Suprapubic skin (tissue), 4 donors: ENCODE data around the gene GAB1. TPM values are rescaled to one million over a fixed set of nuclear protein-coding genes. Genes with fewer than 3 reads are reported as not detected.

Source experiments
- DNase-seq, 2 donors: peaks; one replicate each; pipeline ENCODE4 v3.0.0-alpha.2; 2019; ENCODE audit warnings: low spot score in 2 of 2
- H3K27ac ChIP-seq: fragments of 200-600 bp; sonication (generic); one replicate; pipeline ENCODE4 v1.5.1; 2019
- H3K27me3 ChIP-seq: fragments of 200-600 bp; sonication (generic); one replicate; pipeline ENCODE4 v1.5.1; 2019
- H3K36me3 ChIP-seq: fragments of 200-600 bp; sonication (generic); one replicate; pipeline ENCODE4 v1.5.1; 2019
- H3K4me1 ChIP-seq: fragments of 200-600 bp; sonication (generic); one replicate; pipeline ENCODE4 v1.5.1; 2019
- H3K4me3 ChIP-seq: fragments of 200-600 bp; sonication (generic); one replicate; pipeline ENCODE4 v1.5.1; 2019; ENCODE audit warnings: mild to moderate bottlenecking
- H3K9me3 ChIP-seq: fragments of 200-600 bp; sonication (generic); one replicate; pipeline ENCODE4 v1.5.1; 2019
- CTCF ChIP-seq, 2 donors: fragments of 200-600 bp in 1 of 2; fragments of 450-650 bp in 1 of 2; sonication (generic) in 1 of 2; IDR thresholded peaks; one replicate each; pipeline ENCODE4 v1.5.1; 2016 to 2019; ENCODE audit warnings: antibody characterized with exemption in 2 of 2, mild to moderate bottlenecking in 1 of 2, moderate library complexity in 1 of 2
- EP300 ChIP-seq: sonication (generic); formaldehyde crosslinking; IDR thresholded peaks from one replicate; pipeline ENCODE4 v1.6.1; 2017; ENCODE audit warnings: antibody characterized with exemption
- POLR2A ChIP-seq, 2 donors: fragments of 450-650 bp; IDR thresholded peaks; one replicate each; pipeline ENCODE4 v1.6.1; 2017; ENCODE audit warnings: antibody characterized with exemption in 2 of 2, mild to moderate bottlenecking in 2 of 2, moderate library complexity in 2 of 2
- POLR2AphosphoS5 ChIP-seq, 3 donors: sonication (generic); formaldehyde crosslinking; IDR thresholded peaks; one replicate each; pipeline ENCODE4 v1.6.1; 2017; ENCODE audit warnings: antibody characterized with exemption in 3 of 3
- WGBS: methylation state at CpG from one replicate; pipeline ENCODE4 v1.1.5; 2018; 5-methylcytosine and 5-hydroxymethylcytosine counted together
- total RNA-seq, 4 donors: library from RNA; depleted of rRNA; stranded (reverse); fragments of >200 nt; gene quantifications; one replicate each; pipeline ENCODE4 v1.1.0, GENCODE V29; 2016

Gene GAB1
- total RNA-seq, 4 donors from 2014 or later: 39.5 to 64.5 (median 46.4) TPM

GRCh38 chr4:143372093-143372915 is 35.6 kb downstream of the GAB1 start:
- TF ChIP-seq POLR2AphosphoS5 (IDR thresholded peaks at IDR 0.05): no peak
- TF ChIP-seq CTCF (IDR thresholded peaks at IDR 0.05): no peak
- TF ChIP-seq POLR2A (IDR thresholded peaks at IDR 0.05): no peak
- TF ChIP-seq EP300: no peak
- Histone ChIP-seq H3K4me1 (peaks cover 39% of the 10 kb centered on the region), H3K36me3 (no peaks in the 10 kb centered on the region), H3K27ac (no peak overlapping the region), H3K27me3 (no peaks in the 10 kb centered on the region), H3K9me3 (no peaks in the 10 kb centered on the region), H3K4me3 (no peak overlapping the region)
- 97% methylated on average over 1 of the region's 1 CpG for WGBS
- no peak for DNase-seq

GRCh38 chr4:143374255-143374654 is 37.6 kb downstream of the GAB1 start:
- TF ChIP-seq EP300 (no peak), CTCF (IDR thresholded peaks at IDR 0.05) (no peak), POLR2A (IDR thresholded peaks at IDR 0.05) (no peak)
- no peak overlapping the region for H3K27ac ChIP-seq
- H3K9me3 ChIP-seq: no peaks in the 10 kb centered on the region
- H3K36me3 ChIP-seq: no peaks in the 10 kb centered on the region
- 77% methylated on average over 3 of the region's 3 CpGs for WGBS
- peaks cover 55% of the 10 kb centered on the region for H3K4me1 ChIP-seq
- H3K27me3 ChIP-seq: no peaks in the 10 kb centered on the region
- H3K4me3 ChIP-seq: no peak overlapping the region
- DNase-seq: no peak

- no peaks in the 10 kb centered on the region for H3K9me3 ChIP-seq
- no peak overlapping the region for H3K4me3 ChIP-seq
- H3K4me1 ChIP-seq: peaks cover 58% of the 10 kb centered on the region
- no peaks in the 10 kb centered on the region for H3K27me3 ChIP-seq
- no peak for DNase-seq
- TF ChIP-seq CTCF (IDR thresholded peaks at IDR 0.05) (no peak), POLR2A (IDR thresholded peaks at IDR 0.05) (no peak), POLR2AphosphoS5 (IDR thresholded peaks at IDR 0.05) (no peak), EP300 (no peak)
- WGBS: 74% methylated on average over 6 of the region's 6 CpGs
- no peaks in the 10 kb centered on the region for H3K36me3 ChIP-seq
- H3K27ac ChIP-seq: no peak overlapping the region
Measured at GRCh38 chr4:143374771-143375170, 38.1 kb downstream of the GAB1 start.

- Histone ChIP-seq H3K4me3 (no peak overlapping the region), H3K9me3 (no peaks in the 10 kb centered on the region), H3K27me3 (no peaks in the 10 kb centered on the region), H3K36me3 (no peaks in the 10 kb centered on the region), H3K27ac (no peak overlapping the region), H3K4me1 (peaks cover 57% of the 10 kb centered on the region)
- TF ChIP-seq CTCF (IDR thresholded peaks at IDR 0.05): no peak
- no peak for TF ChIP-seq POLR2AphosphoS5 (IDR thresholded peaks at IDR 0.05)
- TF ChIP-seq POLR2A (IDR thresholded peaks at IDR 0.05): no peak
- TF ChIP-seq EP300: no peak
- DNase-seq: no peak
- 51% methylated on average over 6 of the region's 6 CpGs for WGBS
Measured at GRCh38 chr4:143375326-143376073, 38.8 kb downstream of the GAB1 start.

- no peak overlapping the region for H3K4me3 ChIP-seq
- peak overlapping the region; percentile 29 for H3K27ac ChIP-seq
- no peaks in the 10 kb centered on the region for H3K9me3 ChIP-seq
- DNase-seq: no peak
- WGBS: 56% methylated on average over 7 of the region's 7 CpGs
- no peak for TF ChIP-seq EP300
- no peak for TF ChIP-seq POLR2A (IDR thresholded peaks at IDR 0.05)
- no peak for TF ChIP-seq POLR2AphosphoS5 (IDR thresholded peaks at IDR 0.05)
- TF ChIP-seq CTCF (IDR thresholded peaks at IDR 0.05): no peak
- no peaks in the 10 kb centered on the region for H3K27me3 ChIP-seq
- no peaks in the 10 kb centered on the region for H3K36me3 ChIP-seq
- peaks cover 70% of the 10 kb centered on the region for H3K4me1 ChIP-seq
Measured at GRCh38 chr4:143377611-143378099, 41.0 kb downstream of the GAB1 start.
